ENCODE results near the gene RRAS.

DNA sequence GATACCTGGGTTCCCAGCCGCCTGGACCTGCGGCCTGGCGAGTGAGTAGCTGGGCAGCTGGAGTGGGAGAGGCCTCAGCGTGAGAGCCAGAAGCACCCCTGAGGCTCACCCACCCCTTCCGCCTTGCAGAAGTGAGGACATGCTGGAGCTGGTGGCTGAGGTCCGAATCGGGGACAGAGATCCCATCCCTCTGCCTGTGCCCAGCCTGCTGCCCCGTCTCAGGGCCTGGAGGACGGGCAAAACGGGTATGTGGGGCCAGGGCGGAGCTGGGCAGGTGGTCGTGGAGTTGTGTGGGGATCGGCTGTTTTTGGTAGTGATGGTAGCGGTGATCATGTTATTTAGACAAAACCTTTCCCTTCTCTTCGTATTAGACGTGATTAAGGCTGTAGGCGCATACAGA, 6.6 kb upstream of the RRAS start:
- TF ChIP-seq, protein P1, sequence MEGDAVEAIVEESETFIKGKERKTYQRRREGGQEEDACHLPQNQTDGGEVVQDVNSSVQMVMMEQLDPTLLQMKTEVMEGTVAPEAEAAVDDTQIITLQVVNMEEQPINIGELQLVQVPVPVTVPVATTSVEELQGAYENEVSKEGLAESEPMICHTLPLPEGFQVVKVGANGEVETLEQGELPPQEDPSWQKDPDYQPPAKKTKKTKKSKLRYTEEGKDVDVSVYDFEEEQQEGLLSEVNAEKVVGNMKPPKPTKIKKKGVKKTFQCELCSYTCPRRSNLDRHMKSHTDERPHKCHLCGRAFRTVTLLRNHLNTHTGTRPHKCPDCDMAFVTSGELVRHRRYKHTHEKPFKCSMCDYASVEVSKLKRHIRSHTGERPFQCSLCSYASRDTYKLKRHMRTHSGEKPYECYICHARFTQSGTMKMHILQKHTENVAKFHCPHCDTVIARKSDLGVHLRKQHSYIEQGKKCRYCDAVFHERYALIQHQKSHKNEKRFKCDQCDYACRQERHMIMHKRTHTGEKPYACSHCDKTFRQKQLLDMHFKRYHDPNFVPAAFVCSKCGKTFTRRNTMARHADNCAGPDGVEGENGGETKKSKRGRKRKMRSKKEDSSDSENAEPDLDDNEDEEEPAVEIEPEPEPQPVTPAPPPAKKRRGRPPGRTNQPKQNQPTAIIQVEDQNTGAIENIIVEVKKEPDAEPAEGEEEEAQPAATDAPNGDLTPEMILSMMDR (IDR thresholded peaks at IDR 0.05), result no peak
- TF ChIP-seq POLR2A (IDR thresholded peaks at IDR 0.05) (no peak), POLR2AphosphoS5 (IDR thresholded peaks at IDR 0.05) (no peak)

All from upper lobe of left lung (tissue), 4 donors.